ENCODE measurements around the gene NBPF20. TPM values are rescaled to one million over a fixed set of nuclear protein-coding genes. Genes with fewer than 3 reads are reported as not detected.
"Not testable (repeated sequence)": the region's sequence is repeated elsewhere in the genome, so short reads cannot be mapped to it uniquely, and the experiment has no call there.

Gene NBPF20
- total RNA-seq, 1 experiment from 2014 or later: 3.8 TPM

GRCh38 chr1:145464708-145465336, 39.4 kb upstream of the NBPF20 start:
- peak overlapping the region; percentile 75 for H3K4me2 ChIP-seq
- H4K20me1 ChIP-seq (ENCODE audit: insufficient read depth); H3K27me3 ChIP-seq (ENCODE audit: insufficient read depth, low read depth); H3K9me2 ChIP-seq (ENCODE audit: insufficient read depth); H2AFZ ChIP-seq; H3K4me1 ChIP-seq (replicated peaks; ENCODE audit: insufficient read depth); BruUV-seq (replicated peaks); DNase-seq; H3F3A ChIP-seq (ENCODE audit: insufficient read depth, low read depth); H3K9me3 ChIP-seq (ENCODE audit: insufficient read depth, low read depth); intact Hi-C loops (cut with micrococcal nuclease; ENCODE audit: unreplicated experiment); H3K36me3 ChIP-seq (ENCODE audit: low read depth); CTCF ChIA-PET; H3K79me2 ChIP-seq (ENCODE audit: low read depth): not testable (repeated sequence)
- POLR2A ChIA-PET (ENCODE audit: unreplicated experiment): interaction anchor here (0.6 to 0.7 kb wide), 3 partner anchors 184 to 1052 kb away, joined by 3 to 10 read pairs (median 7); no protein-coding TSS in a partner anchor
- peak overlapping the region; percentile 67 for H3K27ac ChIP-seq
- H3K4me3 ChIP-seq: peak overlapping the region; percentile 49

GRCh38 chr1:145464017-145464416, 38.6 kb upstream of the NBPF20 start:
- CTCF ChIA-PET; H3K27me3 ChIP-seq (ENCODE audit: insufficient read depth, low read depth); H2AFZ ChIP-seq; H3K9me3 ChIP-seq (ENCODE audit: insufficient read depth, low read depth); H3K4me1 ChIP-seq (replicated peaks; ENCODE audit: insufficient read depth); H3F3A ChIP-seq (ENCODE audit: insufficient read depth, low read depth); POLR2A ChIA-PET (ENCODE audit: unreplicated experiment); intact Hi-C loops (cut with micrococcal nuclease; ENCODE audit: unreplicated experiment); DNase-seq; BruUV-seq (replicated peaks); H3K79me2 ChIP-seq (ENCODE audit: low read depth); H4K20me1 ChIP-seq (ENCODE audit: insufficient read depth); H3K36me3 ChIP-seq (ENCODE audit: low read depth); H3K9me2 ChIP-seq (ENCODE audit: insufficient read depth): not testable (repeated sequence)
- H3K27ac ChIP-seq: peak overlapping the region; percentile 67
- peak overlapping the region; percentile 75 for H3K4me2 ChIP-seq
- peak overlapping the region; percentile 49 for H3K4me3 ChIP-seq

- CTCF ChIA-PET; H3K4me3 ChIP-seq; H3F3A ChIP-seq (ENCODE audit: insufficient read depth, low read depth); H3K9me3 ChIP-seq (ENCODE audit: insufficient read depth, low read depth); BruUV-seq (replicated peaks); H3K4me1 ChIP-seq (replicated peaks; ENCODE audit: insufficient read depth); H3K27me3 ChIP-seq (ENCODE audit: insufficient read depth, low read depth); H3K79me2 ChIP-seq (ENCODE audit: low read depth); H3K36me3 ChIP-seq (ENCODE audit: low read depth); H2AFZ ChIP-seq; POLR2A ChIA-PET (ENCODE audit: unreplicated experiment); H4K20me1 ChIP-seq (ENCODE audit: insufficient read depth); H3K9me2 ChIP-seq (ENCODE audit: insufficient read depth); DNase-seq; intact Hi-C loops (cut with micrococcal nuclease; ENCODE audit: unreplicated experiment); H3K27ac ChIP-seq: not testable (repeated sequence)
- peak overlapping the region; percentile 50; the same call in 1 of the 2 replicates for H3K4me2 ChIP-seq
These were observed 35.3 kb upstream of the NBPF20 start for GRCh38 chr1:145460684-145461083.

- peak overlapping the region; percentile 50; the same call in 1 of the 2 replicates for H3K4me2 ChIP-seq
- H3K9me2 ChIP-seq (ENCODE audit: insufficient read depth); H2AFZ ChIP-seq; H3K4me1 ChIP-seq (replicated peaks; ENCODE audit: insufficient read depth); H3F3A ChIP-seq (ENCODE audit: insufficient read depth, low read depth); H3K36me3 ChIP-seq (ENCODE audit: low read depth); H3K27me3 ChIP-seq (ENCODE audit: insufficient read depth, low read depth); H3K79me2 ChIP-seq (ENCODE audit: low read depth); H3K9me3 ChIP-seq (ENCODE audit: insufficient read depth, low read depth); BruUV-seq (replicated peaks); CTCF ChIA-PET; H4K20me1 ChIP-seq (ENCODE audit: insufficient read depth); intact Hi-C loops (cut with micrococcal nuclease; ENCODE audit: unreplicated experiment); POLR2A ChIA-PET (ENCODE audit: unreplicated experiment): not testable (repeated sequence)
- 0 out of 2 replicates have a peak overlapping the region, but pooled peaks have one; percentile 37 for H3K27ac ChIP-seq
- peak in 1 of 2 experiments; percentile 6 for DNase-seq
- peak overlapping the region; percentile 39; the same call in 1 of the 2 replicates for H3K4me3 ChIP-seq
These were observed 34.6 kb upstream of the NBPF20 start for GRCh38 chr1:145460048-145460447.

- H3K4me3 ChIP-seq; H2AFZ ChIP-seq; H3K36me3 ChIP-seq (ENCODE audit: low read depth); POLR2A ChIA-PET (ENCODE audit: unreplicated experiment); H3K79me2 ChIP-seq (ENCODE audit: low read depth); DNase-seq; H3F3A ChIP-seq (ENCODE audit: insufficient read depth, low read depth); CTCF ChIA-PET; H4K20me1 ChIP-seq (ENCODE audit: insufficient read depth); BruUV-seq (replicated peaks); H3K27ac ChIP-seq; H3K4me1 ChIP-seq (replicated peaks; ENCODE audit: insufficient read depth); H3K9me2 ChIP-seq (ENCODE audit: insufficient read depth); H3K4me2 ChIP-seq; H3K27me3 ChIP-seq (ENCODE audit: insufficient read depth, low read depth); intact Hi-C loops (cut with micrococcal nuclease; ENCODE audit: unreplicated experiment); H3K9me3 ChIP-seq (ENCODE audit: insufficient read depth, low read depth): not testable (repeated sequence)
These were observed 34.2 kb upstream of the NBPF20 start for GRCh38 chr1:145459591-145459990.

- H3K27me3 ChIP-seq (ENCODE audit: insufficient read depth, low read depth); H4K20me1 ChIP-seq (ENCODE audit: insufficient read depth); H2AFZ ChIP-seq; H3K4me1 ChIP-seq (replicated peaks; ENCODE audit: insufficient read depth); POLR2A ChIA-PET (ENCODE audit: unreplicated experiment); H3K27ac ChIP-seq; CTCF ChIA-PET; intact Hi-C loops (cut with micrococcal nuclease; ENCODE audit: unreplicated experiment); H3K79me2 ChIP-seq (ENCODE audit: low read depth); H3K36me3 ChIP-seq (ENCODE audit: low read depth); H3F3A ChIP-seq (ENCODE audit: insufficient read depth, low read depth); H3K9me3 ChIP-seq (ENCODE audit: insufficient read depth, low read depth); DNase-seq; H3K9me2 ChIP-seq (ENCODE audit: insufficient read depth); BruUV-seq (replicated peaks): not testable (repeated sequence)
- Histone ChIP-seq H3K4me2 (peak overlapping the region; percentile 54; the same call in 1 of the 2 replicates), H3K4me3 (peak overlapping the region; percentile 24; the same call in 1 of the 2 replicates)
These were observed 33.7 kb upstream of the NBPF20 start for GRCh38 chr1:145459063-145459462.

GRCh38 chr1:145454824-145455177, 29.4 kb upstream of the NBPF20 start:
- H4K20me1 ChIP-seq (ENCODE audit: insufficient read depth); H3K27ac ChIP-seq; intact Hi-C loops (cut with micrococcal nuclease; ENCODE audit: unreplicated experiment); H3F3A ChIP-seq (ENCODE audit: insufficient read depth, low read depth); H3K4me2 ChIP-seq; DNase-seq; H3K4me1 ChIP-seq (replicated peaks; ENCODE audit: insufficient read depth); H3K9me2 ChIP-seq (ENCODE audit: insufficient read depth); H3K9me3 ChIP-seq (ENCODE audit: insufficient read depth, low read depth); H2AFZ ChIP-seq; H3K79me2 ChIP-seq (ENCODE audit: low read depth); H3K27me3 ChIP-seq (ENCODE audit: insufficient read depth, low read depth); CTCF ChIA-PET; BruUV-seq (replicated peaks); H3K36me3 ChIP-seq (ENCODE audit: low read depth); H3K4me3 ChIP-seq; POLR2A ChIA-PET (ENCODE audit: unreplicated experiment): not testable (repeated sequence)
